Measurements from ENCODE around the gene CTNNA3.

The CTNNA3 gene

GRCh38 chr10:66176772-66177171 lies 1519.2 kb downstream of the CTNNA3 start:
- DNase-seq: peak; percentile 1

GRCh38 chr10:66167816-66168215 lies 1528.2 kb downstream of the CTNNA3 start:
- no peak for DNase-seq

- DNase-seq: no peak
These were observed 1533.3 kb downstream of the CTNNA3 start for GRCh38 chr10:66162560-66163143.

- DNase-seq: no peak
These were observed 1544.6 kb downstream of the CTNNA3 start for GRCh38 chr10:66151346-66151745.

- DNase-seq: no peak
These were observed 1547.7 kb downstream of the CTNNA3 start for GRCh38 chr10:66148312-66148711.

- DNase-seq: no peak
These were observed 1552.0 kb downstream of the CTNNA3 start for GRCh38 chr10:66144016-66144415.

- no peak for DNase-seq
These were observed 1593.2 kb downstream of the CTNNA3 start for GRCh38 chr10:66102756-66103155.

- no peak for DNase-seq
These were observed 1597.2 kb downstream of the CTNNA3 start for GRCh38 chr10:66098595-66099480.

- no peak for DNase-seq
These were observed 1600.4 kb downstream of the CTNNA3 start for GRCh38 chr10:66095610-66096009.

GRCh38 chr10:66085906-66086305 lies 1610.1 kb downstream of the CTNNA3 start:
- DNase-seq: no peak

GRCh38 chr10:66071907-66072306 lies 1624.1 kb downstream of the CTNNA3 start:
- no peak for DNase-seq

- no peak for DNase-seq
These were observed 1637.4 kb downstream of the CTNNA3 start for GRCh38 chr10:66058594-66058993.

GRCh38 chr10:66049335-66049734 lies 1646.7 kb downstream of the CTNNA3 start:
- DNase-seq: no peak

GRCh38 chr10:66045859-66046258 lies 1650.1 kb downstream of the CTNNA3 start:
- no peak for DNase-seq

- no peak for DNase-seq
These were observed 1654.2 kb downstream of the CTNNA3 start for GRCh38 chr10:66041771-66042170.

GRCh38 chr10:66038623-66039022 lies 1657.4 kb downstream of the CTNNA3 start:
- DNase-seq: no peak

- no peak for DNase-seq
These were observed 1669.7 kb downstream of the CTNNA3 start for GRCh38 chr10:66026321-66026720.

- DNase-seq: no peak
These were observed 1670.8 kb downstream of the CTNNA3 start for GRCh38 chr10:66025186-66025585.

- no peak for DNase-seq
These were observed 1674.6 kb downstream of the CTNNA3 start for GRCh38 chr10:66021423-66021822.

GRCh38 chr10:66008221-66008620 lies 1687.8 kb downstream of the CTNNA3 start:
- DNase-seq: no peak

GRCh38 chr10:66006411-66006810 lies 1689.6 kb downstream of the CTNNA3 start:
- no peak for DNase-seq

GRCh38 chr10:65993451-65993850 lies 1702.5 kb downstream of the CTNNA3 start:
- DNase-seq: no peak

GRCh38 chr10:65968871-65969270 lies 1727.1 kb downstream of the CTNNA3 start:
- no peak for DNase-seq

GRCh38 chr10:65968437-65968836 lies 1727.6 kb downstream of the CTNNA3 start:
- DNase-seq: no peak

- no peak for DNase-seq
These were observed 1731.8 kb downstream of the CTNNA3 start for GRCh38 chr10:65964205-65964604.
